ENCODE results near the gene CDKAL1.
A peak's percentile ranks its signal among the peaks of the same experiment; 100 is the strongest.
"Not testable (repeated sequence)": the region's sequence is repeated elsewhere in the genome, so short reads cannot be mapped to it uniquely, and the experiment has no call there.

Gene CDKAL1

GRCh38 chr6:20534295-20535262 lies at the start of gene CDKAL1:
CDKAL1 (plus strand) TSS chr6:20534457; CDS start chr6:20546351, 11,894 bp downstream.
- peak; percentile 94 for DNase-seq (ENCODE audit: low spot score)

- no peak for DNase-seq (ENCODE audit: low spot score)
These were observed 47.6 kb upstream of the CDKAL1 start for GRCh38 chr6:20486641-20487040.

GRCh38 chr6:20487669-20488375 lies 46.4 kb upstream of the CDKAL1 start:
- DNase-seq (ENCODE audit: low spot score), result no peak

GRCh38 chr6:20490591-20490990 lies 43.7 kb upstream of the CDKAL1 start:
- DNase-seq (ENCODE audit: low spot score), result no peak

GRCh38 chr6:20492099-20492498 lies 42.2 kb upstream of the CDKAL1 start:
- no peak for DNase-seq (ENCODE audit: low spot score)

GRCh38 chr6:20497216-20498040 lies 36.8 kb upstream of the CDKAL1 start:
- DNase-seq (ENCODE audit: low spot score), result no peak

GRCh38 chr6:20498041-20498385 lies 36.2 kb upstream of the CDKAL1 start:
- no peak for DNase-seq (ENCODE audit: low spot score)

- no peak for DNase-seq (ENCODE audit: low spot score)
These were observed 25.0 kb upstream of the CDKAL1 start for GRCh38 chr6:20509212-20509611.

- no peak for DNase-seq (ENCODE audit: low spot score)
These were observed 22.4 kb upstream of the CDKAL1 start for GRCh38 chr6:20511852-20512251.

- DNase-seq (ENCODE audit: low spot score), result not testable (repeated sequence)
These were observed 9.0 kb upstream of the CDKAL1 start for GRCh38 chr6:20525208-20525607.

- peak; percentile 55 for DNase-seq (ENCODE audit: low spot score)
These were observed 5.2 kb upstream of the CDKAL1 start for GRCh38 chr6:20529086-20529448.

- DNase-seq (ENCODE audit: low spot score), result no peak
These were observed 1.4 kb upstream of the CDKAL1 start for GRCh38 chr6:20532881-20533280.

- no peak for DNase-seq (ENCODE audit: low spot score)
These were observed 437 bp upstream of the CDKAL1 start for GRCh38 chr6:20533746-20534294.

- no peak for DNase-seq (ENCODE audit: low spot score)
These were observed 3.9 kb downstream of the CDKAL1 start for GRCh38 chr6:20538131-20538662.

GRCh38 chr6:20538907-20539306 lies 4.7 kb downstream of the CDKAL1 start:
- DNase-seq (ENCODE audit: low spot score), result no peak

GRCh38 chr6:20539387-20539786 lies 5.1 kb downstream of the CDKAL1 start:
- no peak for DNase-seq (ENCODE audit: low spot score)

GRCh38 chr6:20540683-20541082 lies 6.4 kb downstream of the CDKAL1 start:
- DNase-seq (ENCODE audit: low spot score), result no peak

- DNase-seq (ENCODE audit: low spot score), result no peak
These were observed 7.1 kb downstream of the CDKAL1 start for GRCh38 chr6:20541382-20541781.

- DNase-seq (ENCODE audit: low spot score), result peak; percentile 77
These were observed 8.8 kb downstream of the CDKAL1 start for GRCh38 chr6:20542927-20543602.

GRCh38 chr6:20548264-20548663 lies 14.0 kb downstream of the CDKAL1 start:
- no peak for DNase-seq (ENCODE audit: low spot score)

- DNase-seq (ENCODE audit: low spot score), result not testable (repeated sequence)
These were observed 15.1 kb downstream of the CDKAL1 start for GRCh38 chr6:20549398-20549797.

All from activated CD4-positive, alpha-beta T cell treated with anti-CD3 and anti-CD28 coated beads, Interleukin-2, Interleukin-4, amounts not matched to agents 100 ng/mL and 50 ng/mL, durations not matched to agents 16 hours and 8 hours (primary cell).